Myocyte (in vitro differentiated cells): Measurements from ENCODE around the gene FOXL2. TPM values are rescaled to one million over a fixed set of nuclear protein-coding genes. Genes with fewer than 3 reads are reported as not detected.

Source experiments
- DNase-seq: peaks from one replicate; pipeline ENCODE4 v3.0.0-alpha.2; 2012; ENCODE audit warnings: low read depth
- total RNA-seq: library from RNA; depleted of rRNA; stranded (reverse); fragments of >200 nt; gene quantifications from 2 replicates; pipeline ENCODE4 v1.2.3, GENCODE V29; 2014

Gene FOXL2
- total RNA-seq, 1 donor from 2014 or later, result 3.0 TPM

DNA sequence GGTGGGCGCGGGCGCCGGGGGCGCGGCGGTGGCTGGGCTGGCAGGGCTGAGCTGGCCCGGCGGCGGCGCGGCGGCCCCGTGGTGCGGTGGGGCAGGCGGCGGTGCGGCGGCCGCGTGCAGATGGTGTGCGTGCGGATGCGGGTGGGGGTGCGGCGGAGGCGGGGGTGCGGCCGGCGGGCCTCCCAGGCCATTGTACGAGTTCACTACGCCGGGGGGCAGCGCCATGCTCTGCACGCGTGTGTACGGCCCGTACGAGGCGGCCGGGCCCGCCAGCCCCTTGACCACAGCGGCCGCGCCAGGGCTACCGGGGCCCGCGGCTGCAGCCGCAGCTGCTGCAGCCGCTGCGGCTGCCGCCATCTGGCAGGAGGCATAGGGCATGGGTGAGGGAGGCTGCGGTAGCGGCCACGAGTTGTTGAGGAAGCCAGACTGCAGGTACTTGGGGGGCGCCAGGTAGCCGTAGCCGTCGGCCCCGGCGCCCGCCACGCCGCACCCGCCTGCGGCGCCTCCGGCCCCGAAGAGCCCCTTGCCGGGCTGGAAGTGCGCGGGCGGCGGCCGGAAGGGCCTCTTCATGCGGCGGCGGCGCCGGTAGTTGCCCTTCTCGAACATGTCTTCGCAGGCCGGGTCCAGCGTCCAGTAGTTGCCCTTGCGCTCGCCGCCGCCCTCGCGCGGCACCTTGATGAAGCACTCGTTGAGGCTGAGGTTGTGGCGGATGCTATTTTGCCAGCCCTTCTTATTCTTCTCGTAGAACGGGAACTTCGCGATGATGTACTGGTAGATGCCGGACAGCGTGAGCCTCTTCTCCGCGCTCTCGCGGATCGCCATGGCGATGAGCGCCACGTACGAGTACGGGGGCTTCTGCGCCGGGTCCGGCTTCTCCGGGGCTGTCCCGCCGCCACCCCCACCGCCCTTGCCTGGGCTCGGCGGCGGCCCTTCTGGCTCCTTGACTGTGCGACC is 951 bp downstream of the FOXL2 start:
- peak; percentile 67 for DNase-seq

DNA sequence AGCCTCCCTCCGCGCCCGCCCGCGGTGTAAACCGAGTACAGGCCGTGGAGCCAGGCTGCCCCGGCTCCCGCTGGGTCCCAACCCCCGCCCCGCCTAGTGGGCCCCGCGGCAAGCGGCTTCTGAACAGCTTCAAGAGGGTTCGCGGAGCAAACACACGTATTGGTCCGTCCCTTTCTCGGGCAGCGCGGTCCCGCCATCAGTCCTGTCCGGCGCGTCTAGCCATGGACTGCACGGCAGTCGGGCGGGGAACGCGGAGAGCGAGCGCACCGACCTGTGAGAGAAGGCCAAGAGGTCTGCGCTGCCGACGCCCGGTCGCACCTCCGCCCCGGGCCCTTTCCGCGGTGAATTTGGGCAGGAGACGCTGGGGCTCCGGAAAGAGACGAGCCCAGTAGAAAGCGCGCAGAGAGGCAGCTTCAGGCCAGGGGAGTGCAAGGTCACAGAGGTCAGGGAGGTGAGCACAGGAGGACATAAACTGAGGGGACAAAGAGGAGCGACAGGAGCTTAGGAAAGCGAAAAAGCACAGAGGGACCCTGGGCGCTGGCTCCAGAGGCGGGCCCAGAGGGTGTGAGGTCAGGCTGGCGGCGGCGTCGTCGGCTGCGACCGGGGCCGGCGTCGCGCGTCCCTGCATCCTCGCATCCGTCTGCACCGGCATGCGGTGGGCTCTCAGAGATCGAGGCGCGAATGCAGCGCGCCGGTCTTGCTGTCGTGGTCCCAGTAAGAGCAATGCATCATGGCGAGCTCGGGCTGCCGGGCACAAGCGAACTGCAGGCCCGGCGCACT is 1.8 kb downstream of the FOXL2 start:
- DNase-seq, result peak; percentile 6

DNA sequence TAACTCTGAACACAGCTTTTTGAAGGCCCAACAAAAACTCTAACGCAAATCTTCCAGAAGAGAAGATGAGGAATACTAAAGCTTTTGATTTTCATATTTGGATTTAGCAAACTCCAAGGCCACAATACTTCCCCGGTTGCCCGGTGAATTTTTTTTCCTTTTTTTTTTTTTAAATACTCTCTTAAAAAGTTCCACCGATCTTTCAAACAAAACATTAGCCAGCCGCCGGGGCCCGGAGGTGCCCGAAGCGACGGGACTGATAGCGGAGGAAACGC is 2.3 kb downstream of the FOXL2 start:
- DNase-seq, result no peak

DNA sequence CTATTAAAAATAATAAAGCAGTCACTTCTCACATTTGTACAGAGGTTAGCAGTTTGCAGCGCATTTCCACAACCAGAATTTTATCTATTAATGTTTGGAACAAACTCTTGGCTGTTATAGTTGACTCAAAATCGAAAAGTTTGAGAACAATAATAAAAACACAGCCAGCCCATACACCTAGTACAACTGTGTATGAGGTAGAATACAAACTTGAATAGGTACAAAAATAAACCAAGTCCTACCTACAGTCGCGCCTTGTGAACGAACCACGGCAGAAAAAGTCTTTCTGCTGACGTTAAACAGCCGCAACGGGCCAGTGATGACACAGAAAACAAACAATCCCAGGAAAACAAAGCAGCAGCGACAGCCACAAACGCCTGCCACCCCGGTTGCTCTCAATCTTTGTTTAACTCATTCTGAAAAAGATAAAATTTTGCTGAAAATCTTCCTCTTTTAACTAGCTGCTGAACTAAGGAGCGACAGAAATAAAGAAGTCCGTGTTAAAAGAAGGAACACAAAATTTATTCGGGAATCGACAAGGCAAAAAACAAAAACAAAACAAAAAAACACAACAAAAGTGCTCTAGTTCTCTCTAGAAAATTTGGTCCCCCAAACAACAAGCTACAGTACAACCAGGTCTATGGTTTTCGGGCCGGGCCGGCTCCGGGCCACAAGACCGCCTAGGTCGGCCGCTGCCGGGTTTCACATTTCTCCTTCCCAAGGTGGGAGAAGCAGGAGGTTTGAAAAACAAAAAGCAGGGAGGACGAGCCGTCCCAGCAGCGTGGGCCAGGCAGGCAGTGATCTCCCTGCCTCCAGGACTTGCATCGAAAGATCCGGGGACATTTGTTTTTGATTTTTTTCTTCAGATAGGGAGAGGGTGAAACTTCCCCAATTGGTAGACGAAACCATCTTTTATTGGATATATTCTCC is 2.9 kb downstream of the FOXL2 start:
- no peak for DNase-seq

DNA sequence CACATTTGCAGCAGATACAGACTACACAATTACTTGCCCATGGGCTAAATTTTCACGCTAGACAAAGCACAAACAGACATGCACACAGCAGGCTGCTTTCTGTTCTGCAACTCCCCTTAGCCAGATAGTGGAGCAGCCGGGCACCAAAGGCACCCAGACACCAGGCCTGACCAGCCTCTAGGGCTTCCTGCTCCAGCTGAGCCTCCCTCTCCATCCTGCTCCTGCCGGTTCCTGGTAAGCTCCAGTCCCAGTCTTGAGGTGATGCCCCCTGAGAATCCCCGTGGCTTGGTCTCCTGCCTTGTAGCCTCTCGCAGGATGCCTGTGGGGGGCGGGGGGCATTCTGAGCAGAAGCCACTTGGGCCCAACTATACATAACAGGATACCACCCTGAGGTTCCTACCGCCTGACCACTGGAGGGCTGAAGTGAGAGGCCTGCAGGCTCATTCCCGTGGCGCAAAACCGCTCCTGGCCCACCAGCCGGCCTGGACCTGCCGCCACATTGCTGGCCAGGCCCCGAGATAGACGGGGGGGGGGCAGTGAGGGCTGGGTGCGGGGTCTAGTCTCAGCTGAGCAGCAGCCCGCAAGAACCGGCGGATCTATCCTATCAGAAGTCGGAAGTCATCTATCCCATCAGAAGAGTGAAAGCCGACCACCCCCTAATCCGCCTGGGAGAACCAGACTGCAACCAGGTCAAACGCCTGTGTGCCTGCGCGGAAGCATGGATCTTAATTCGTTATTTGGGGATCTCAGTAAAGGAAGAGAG is 3.9 kb downstream of the FOXL2 start:
- no peak for DNase-seq

DNA sequence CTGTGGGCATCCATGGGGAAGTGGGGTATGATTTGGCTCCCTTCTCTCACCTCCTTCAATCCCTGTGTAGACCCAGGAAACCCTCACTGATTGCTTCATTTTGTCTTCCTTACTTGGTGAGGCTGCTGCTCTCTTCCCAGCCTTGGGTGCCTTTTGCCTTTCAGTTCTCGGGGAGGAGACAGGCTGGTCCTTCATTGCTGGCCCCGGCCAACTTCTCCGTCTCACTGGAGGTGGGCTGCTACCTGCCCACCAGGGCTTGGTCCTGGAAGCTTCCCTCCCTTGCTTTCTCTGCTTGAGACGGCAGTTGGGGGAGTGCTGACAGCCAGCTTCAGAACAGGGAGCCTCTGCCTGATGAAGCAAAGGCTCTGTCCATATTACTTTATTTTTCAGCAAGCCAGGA is 4.7 kb downstream of the FOXL2 start:
- DNase-seq, result no peak

DNA sequence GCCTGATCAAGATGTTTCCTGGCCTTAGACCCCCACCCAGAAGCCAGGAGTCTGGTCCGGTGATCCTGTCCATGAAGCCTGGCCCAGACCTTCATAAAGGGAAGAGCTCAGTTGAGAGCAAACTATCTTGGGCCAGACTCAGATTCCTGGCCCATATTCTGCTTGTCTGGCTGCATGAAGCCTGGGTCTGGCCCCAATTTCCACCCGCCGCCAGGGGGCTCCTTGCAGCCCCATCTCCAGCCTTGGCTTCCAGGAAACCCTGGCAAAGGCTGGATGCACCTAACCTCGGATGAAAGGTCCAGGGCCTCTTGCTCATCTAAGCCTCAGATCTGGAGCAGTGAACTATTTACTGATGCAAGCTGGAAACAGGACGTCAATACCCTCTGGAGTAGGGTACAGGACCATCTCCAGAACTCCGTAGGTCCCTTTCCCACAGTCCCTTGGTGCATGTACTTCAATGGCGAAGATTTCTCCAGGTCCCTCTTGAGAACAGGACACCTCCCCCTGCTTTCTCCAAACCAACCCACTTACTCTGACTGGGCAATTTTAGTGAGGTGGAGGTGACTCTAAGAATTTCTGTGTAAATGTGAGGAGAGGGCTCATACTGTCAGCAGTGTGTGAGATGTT is 5.6 kb downstream of the FOXL2 start:
- DNase-seq, result peak; percentile 41

DNA sequence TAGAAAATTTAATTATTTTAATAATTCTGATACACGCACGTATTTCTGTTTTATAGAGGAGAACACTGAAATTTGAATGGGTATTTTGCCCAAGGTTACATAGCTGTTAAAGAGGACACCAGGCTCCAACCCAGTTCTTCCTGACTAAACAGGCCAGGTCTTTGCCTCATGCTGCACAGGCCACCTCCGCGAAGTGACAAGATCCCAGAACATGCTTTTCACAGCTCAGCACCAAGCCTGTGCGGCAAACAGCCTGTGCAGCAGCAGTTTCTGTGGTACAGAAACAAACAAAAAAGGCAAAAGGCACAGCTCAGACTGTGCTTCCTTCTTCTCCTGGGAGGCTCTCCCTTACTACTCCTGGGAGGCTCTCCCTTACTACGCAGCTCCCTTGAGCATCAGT is 6.5 kb downstream of the FOXL2 start:
- DNase-seq, result no peak

DNA sequence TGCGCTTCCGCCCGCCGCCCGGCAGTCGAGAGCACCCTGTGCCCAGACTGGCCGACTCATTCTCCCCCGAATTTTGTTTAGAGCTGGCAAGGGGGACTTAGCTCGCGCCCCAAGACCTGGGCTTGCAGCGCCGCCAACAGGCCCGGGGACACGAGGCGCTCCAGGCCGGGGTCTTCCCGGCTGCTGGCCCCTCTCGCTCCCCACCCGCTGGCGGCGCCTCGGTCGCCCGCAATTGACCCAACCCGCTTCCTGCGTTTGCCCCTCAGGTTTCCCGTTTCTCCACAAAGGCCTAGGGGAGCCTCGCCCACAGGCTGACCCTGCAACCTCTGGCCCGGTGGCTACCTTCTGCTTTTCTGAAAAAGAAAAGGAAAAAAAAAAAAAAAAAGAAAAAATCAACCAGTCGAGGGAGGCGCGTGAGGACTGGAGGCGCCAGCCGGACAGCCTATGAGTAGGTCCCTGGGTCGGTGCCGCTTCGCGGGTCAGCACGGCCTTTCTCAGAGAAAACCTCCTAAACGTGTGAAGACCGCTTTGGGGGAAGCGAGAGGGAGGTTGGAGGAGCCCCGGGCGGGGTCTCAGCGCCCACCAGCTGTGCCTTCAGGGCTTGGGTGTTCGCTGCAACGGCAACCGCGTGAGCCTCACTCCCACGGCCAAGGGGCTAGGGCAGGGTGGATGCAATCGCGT is 7.2 kb downstream of the FOXL2 start:
- DNase-seq, result no peak

DNA sequence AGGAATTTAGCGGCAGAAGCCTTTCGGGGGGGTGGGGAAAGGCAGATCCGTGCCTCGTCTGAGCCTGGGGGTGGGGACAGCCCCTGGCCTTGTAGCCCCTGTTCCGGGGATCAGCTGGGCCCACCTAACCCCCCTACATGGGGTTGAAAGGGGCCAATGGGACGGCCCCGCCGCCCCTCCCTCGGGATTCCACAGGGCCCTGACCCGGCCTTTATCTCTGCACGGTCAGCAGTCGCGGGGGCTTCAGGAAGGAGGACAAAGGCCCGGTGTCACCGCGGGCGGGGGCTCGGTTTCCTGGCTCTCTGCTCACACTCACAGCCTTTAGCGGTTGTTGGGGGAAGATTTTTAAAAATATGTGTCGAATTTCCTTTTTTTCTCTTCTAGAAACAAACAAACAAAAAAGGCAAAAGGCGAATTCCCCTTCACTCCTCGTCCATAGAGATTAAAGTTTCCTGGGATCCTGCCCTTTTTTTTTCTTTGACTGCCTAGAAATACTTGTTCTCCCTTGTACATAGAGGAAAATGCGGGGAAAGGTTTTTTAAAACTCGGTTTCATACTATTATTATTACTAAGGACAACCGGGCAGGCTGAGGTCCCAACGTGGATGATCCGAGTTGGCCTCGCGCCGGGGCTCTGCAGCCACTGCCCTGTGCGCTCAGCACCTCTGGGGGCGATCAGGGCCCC is 7.9 kb downstream of the FOXL2 start:
- DNase-seq, result no peak

DNA sequence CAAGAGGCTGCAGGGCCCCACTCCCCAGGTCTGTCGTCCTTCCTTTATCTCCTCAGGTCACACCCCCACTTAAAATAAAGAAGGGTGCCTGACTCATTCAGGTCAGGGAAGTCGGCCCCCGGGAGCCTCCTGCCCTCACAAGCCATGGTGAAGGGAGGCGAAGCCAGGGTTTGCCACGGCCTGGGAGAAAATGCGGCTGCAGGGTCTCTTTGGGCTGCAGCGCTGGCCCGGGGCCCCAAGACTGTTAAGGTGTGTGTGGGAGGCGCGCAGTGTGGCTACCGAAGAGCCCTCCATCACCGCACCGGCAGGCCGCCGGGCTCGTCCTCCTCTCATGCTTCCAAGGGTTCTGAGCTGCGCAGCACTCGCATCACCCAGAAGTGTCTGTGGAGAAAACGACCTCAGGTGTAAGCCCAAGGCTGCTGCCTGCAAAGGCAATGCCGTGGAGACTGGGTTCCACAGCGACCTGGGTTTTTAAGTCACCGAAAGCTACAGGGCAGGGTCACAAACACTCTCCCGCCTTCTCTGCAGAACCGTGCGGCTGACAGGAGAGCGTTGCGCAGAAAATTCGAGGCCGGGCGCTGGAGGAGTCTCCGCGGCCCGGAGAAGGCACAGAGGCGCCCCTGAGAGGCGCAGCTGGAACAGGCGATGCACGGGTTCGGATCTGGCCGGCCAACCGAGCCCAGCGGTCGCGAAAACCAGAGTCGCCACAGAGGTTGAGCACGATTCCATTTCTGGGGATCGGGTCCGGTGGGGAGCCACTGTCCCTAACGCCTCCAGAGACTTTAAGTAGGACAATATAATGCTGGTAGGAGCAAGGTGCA is 8.7 kb downstream of the FOXL2 start:
- no peak for DNase-seq

DNA sequence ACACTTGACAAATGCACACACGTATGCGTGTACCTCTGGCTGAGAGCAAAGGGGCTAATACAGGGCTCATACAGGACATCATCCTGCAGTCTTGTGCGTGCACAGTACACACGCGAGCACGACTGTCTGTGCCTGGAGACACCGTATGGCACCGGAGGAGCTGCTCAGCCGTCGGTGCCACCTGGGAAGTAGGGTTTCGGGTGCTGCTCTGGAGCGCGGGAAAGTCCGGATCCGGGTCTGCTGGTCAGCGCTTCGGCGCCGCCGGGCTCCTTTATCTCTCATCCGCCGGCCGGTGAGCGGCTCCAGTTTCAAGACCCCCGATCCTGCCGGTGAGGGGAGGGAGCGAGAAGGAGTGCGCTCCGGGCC is 9.3 kb downstream of the FOXL2 start:
- DNase-seq, result no peak

DNA sequence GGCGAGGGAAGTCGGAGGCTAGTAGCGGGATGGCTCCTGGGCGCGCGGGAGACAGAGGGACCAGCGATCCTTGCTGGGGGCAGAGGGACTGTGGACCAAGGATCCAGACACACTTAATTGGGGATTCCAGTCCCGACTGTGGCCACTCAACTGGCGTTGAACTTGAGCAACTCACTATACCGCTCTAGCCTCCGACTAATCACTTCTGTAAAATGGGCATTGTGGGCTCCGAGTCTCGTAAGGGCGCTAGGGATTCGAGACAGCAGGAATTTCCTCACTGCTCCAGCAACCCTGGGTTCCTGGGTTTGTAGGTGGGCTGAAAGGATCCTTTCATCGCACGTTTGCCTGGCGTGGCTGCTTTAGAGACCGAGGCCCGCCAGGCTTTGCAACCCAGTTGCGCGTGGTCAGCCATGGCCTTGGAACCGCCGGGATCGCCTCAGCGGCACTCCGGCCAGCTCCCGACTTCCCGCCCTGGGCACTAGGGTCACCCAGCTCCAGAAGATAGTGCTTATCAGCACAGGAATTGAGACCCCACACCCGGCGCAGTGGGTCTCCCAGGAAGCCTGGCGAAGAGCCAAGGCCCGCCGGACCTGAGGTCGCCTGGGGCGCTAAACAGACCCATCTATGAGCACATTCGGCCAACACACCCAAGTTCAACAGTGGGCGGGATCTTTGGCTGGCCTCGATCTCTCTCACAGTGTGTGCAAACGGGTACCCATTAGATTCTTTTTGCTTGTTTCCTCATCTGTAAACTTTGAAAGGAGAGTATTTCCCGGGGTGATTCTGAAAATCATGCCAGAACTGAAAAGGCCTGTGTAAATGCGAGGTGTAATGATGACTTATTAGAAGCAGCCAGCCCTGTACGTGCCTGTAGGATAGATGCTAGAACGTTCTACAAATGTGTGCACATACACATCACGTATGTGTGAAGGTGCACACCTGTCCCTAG is 9.9 kb downstream of the FOXL2 start:
- no peak for DNase-seq

DNA sequence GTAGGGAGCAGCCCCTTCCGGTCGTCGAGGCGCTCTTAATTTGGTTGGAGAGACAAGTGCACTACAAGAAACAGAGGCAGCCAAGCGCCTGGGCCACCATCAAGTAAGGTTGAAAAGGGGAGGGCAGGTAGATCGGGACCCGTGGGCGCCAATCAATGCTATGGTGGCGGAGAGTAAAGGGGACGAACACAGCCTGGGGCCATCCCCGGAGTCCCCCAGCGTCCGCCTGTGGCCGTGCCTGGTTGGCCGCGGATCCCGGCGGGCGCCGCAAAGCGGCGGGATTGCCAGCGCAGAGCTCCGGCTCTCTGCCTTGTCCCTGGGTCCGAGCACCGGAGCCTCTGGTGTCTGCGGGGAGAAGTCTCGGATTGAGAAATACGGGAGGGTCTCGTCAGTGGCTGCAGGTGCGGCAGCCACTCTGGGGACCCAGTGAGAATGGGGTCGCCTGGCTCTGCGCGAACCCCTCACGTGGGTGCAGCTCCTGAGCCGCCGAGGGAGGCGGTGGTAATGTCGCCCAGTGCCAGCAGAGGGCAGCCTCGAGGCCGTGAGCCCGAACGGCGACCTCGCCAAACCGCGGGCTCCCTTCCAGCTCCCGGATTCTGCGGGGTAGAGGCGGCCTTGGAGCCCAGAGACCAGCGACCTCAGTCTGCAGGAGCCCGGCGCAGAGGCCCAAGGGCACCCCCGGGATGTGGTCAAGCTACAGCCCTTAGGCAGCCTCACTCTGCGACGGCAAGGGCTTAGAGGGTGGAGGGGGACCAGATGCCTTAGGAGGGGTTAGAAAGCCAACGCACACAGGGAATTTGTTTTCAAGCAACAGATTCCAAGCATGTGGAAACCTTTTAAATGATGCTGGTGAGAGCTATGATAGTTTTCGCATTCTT is 10.8 kb downstream of the FOXL2 start:
- DNase-seq, result peak; percentile 75

DNA sequence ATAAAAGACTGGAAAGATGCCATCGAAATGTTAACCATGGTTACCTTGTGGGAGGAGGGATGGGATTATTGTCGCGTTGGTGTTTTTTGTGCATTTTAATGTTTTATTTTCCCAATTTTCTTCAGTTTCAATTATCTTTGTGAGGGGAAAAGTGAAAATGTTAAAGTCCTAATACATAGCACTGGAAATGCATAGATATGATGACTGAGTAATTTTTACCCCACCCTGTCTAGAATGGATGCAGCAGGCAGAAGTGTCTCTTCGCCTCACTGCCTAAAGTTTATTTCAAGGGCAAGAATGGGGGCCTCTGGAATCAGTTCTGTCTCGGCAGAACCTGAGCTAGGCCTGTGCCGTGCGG is 11.5 kb downstream of the FOXL2 start:
- DNase-seq, result no peak

DNA sequence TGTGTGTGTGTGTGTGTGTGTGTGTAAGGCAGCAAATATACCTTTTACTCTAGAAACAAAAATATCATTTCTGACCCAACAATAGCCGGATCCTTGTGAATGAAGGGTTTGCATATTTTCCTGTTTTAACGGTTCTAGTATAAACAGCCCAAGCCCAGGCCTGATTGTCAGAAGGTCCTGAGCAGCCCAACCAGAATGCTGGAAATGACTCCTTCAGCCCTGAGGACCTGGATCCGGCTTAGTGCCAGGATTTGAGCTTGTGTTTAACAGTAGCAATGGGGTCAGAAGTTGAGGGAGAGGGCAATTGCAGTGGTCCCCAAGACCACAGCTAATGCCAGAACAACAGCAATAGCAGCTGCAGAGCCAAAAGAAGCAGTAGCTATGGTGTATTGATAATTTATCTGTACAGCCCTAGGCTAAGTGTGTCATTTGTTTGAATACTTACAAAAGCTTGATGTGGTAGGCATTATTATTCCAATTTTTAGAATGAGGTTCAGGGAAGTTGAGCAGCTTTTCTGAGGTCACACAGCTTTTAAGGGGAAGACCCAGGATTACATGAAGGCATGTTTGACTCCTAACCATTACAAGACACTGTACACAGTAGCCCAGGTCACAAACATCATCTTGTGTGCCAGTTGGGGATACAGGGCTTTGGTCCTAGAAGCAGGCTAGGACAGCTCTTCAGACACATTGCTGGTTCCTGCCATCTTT is 12.8 kb downstream of the FOXL2 start:
- no peak for DNase-seq
